ENCODE measurements around the gene SLC4A2. TPM values are rescaled to one million over a fixed set of nuclear protein-coding genes. Genes with fewer than 3 reads are reported as not detected.

Gene SLC4A2
- total and polyA plus RNA-seq, 2 of the 8 experiments (the other 6 are each of a cell fraction or from before 2014, with no cell fraction given), result 72.6 to 147 TPM

DNA sequence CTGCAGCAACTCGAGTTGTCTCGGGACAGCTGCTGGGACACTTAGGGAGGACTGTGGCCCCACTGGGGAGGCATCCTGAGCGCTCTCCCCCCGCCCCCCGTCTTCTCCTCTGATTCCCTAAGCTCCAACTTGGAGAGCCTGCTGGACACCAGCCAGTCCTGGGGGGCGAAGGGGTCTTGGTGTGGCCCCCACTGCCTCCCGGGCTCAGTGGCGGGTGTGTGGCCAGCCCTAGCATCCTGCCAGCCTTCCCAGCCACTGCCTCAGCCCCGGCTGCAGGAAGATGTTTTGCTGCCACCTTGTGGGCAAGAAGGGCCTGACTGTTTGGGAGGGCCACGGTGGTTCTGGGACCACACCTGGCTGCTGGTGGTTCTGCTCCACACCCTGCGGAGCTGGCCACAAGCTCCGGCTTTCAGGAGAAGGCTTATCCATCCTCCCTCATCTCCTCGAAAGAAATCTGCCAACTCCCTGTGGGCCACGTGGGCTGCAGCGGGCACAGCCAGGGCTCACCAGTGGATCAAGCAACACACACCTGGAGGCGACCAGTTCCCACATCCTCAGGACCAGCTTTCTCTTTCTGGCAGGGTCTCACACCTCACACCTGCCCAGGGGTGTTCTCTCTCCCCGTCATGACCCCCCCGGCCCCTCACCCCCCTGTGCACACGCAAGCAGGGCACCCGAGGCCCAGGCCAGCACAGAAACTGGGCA, 51.7 kb downstream of the SLC4A2 start (continued):
- TF ChIP-seq HDAC6 (IDR thresholded peaks at IDR 0.05; ENCODE audit: low read depth, low read length), result no peak
- TF ChIP-seq RFX5 (IDR thresholded peaks at IDR 0.05; ENCODE audit: borderline replicate concordance, low read depth, low read length), result no peak
- no peak for TF ChIP-seq MAFK (IDR thresholded peaks at IDR 0.05; ENCODE audit: low read depth, low read length)
- TF ChIP-seq EP300 (IDR thresholded peaks at IDR 0.05; ENCODE audit: borderline replicate concordance in 1 of 2, low read depth in 2 of 2, low read length in 2 of 2), result no peak
- TF ChIP-seq SIRT6 (IDR thresholded peaks at IDR 0.05; ENCODE audit: low read length), result no peak
- TF ChIP-seq GTF2F1 (IDR thresholded peaks at IDR 0.05; ENCODE audit: borderline replicate concordance, low read depth, low read length), result no peak
- TF ChIP-seq HDAC2 (IDR thresholded peaks at IDR 0.05; ENCODE audit: borderline replicate concordance in 1 of 2, low read depth in 2 of 2, low read length in 2 of 2), result no peak
- no peak for TF ChIP-seq RNF2 (IDR thresholded peaks at IDR 0.05; ENCODE audit: borderline replicate concordance, low read depth, low read length, missing control alignments, poor library complexity, severe bottlenecking)
- no peak for TF ChIP-seq CHD7 (IDR thresholded peaks at IDR 0.05; ENCODE audit: insufficient replicate concordance, low read length)
- no peak for TF ChIP-seq SP1 (IDR thresholded peaks at IDR 0.05; ENCODE audit: low read depth, low read length)

All from H1 (cell line).